Jurkat, Clone E6-1 (cell line): ENCODE data around the gene NKX3-2. TPM values are rescaled to one million over a fixed set of nuclear protein-coding genes. Genes with fewer than 3 reads are reported as not detected.
A peak's percentile ranks its signal among the peaks of the same experiment; 100 is the strongest.
"Not testable (repeated sequence)": the region's sequence is repeated elsewhere in the genome, so short reads cannot be mapped to it uniquely, and the experiment has no call there.

Experiments
- DNase-seq: peaks from one replicate; pipeline ENCODE4 v3.0.0-alpha.2; 2011; ENCODE audit warnings: low read depth, low spot score
- H3K4me3 ChIP-seq: 2 replicates; pipeline ENCODE4 v1.5.1; 2011; ENCODE audit warnings: mild to moderate bottlenecking, low read length, control low read depth, moderate library complexity
- polyA plus RNA-seq: library from polyadenylated mRNA; unstranded; fragments of >200 nt; gene quantifications from one replicate; pipeline ENCODE4 v1.2.1, GENCODE V29; 2012; ENCODE audit warnings: missing spikeins; ENCODE audit not compliant: insufficient read length, insufficient read depth

The NKX3-2 gene
- 1.2 TPM for polyA plus RNA-seq

DNA sequence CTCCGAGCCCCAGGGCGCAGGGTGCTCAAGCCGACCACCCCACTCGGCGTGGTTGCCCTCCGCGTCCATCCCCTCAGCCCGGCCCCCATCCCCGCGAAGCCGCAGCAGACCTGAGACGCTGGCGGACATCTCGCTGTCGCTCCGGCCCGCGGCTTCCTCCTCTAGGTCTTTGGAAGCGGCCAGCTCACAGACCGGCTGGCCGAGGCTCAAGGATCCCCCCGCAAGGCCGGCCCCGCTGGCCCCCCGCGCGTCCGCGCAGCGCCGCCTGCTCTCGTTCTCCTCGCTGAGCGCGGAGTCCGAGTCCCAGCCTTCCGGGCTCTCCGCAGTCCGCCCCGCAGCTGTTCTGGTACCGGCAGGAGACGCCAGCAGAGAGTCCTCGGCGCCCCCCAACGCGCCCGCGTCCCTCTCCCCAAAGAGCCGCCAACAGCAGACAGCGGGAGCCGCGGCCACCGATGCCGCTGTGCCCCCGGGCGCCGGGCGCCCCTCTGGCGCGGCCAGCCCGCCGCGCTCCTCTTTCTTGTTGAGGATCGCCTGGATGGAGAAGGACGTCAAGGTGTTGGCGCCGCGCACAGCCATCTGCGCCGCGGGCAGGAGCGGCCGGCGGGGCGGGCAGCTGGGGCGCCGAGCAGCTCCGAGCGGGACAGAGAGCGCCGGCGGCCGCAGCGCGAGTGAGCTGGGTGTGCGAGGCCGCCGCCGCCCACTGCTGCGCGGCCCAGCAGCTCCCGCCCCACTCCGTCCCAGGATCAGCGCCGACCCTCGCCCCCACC, at the start of gene NKX3-2:
TSS of gene NKX3-2 (minus strand) at position 670 of the 767 bp plus-strand sequence. CDS start at position 576, 94 bp downstream.
- DNase-seq = no peak
- H3K4me3 ChIP-seq = peak within 1 kb of the TSS; percentile 60

GRCh38 chr4:13592220-13592619, 47.9 kb upstream of the NKX3-2 start:
- no peak for DNase-seq
- H3K4me3 ChIP-seq = no peak overlapping the region

- no peak for DNase-seq
These were observed 46.5 kb upstream of the NKX3-2 start for GRCh38 chr4:13590766-13591165.

GRCh38 chr4:13588954-13589353, 44.6 kb upstream of the NKX3-2 start:
- no peak overlapping the region for H3K4me3 ChIP-seq
- no peak for DNase-seq

More at GRCh38 chr4:13590766-13591165, 46.5 kb upstream of the NKX3-2 start:
- no peak overlapping the region for H3K4me3 ChIP-seq

DNA sequence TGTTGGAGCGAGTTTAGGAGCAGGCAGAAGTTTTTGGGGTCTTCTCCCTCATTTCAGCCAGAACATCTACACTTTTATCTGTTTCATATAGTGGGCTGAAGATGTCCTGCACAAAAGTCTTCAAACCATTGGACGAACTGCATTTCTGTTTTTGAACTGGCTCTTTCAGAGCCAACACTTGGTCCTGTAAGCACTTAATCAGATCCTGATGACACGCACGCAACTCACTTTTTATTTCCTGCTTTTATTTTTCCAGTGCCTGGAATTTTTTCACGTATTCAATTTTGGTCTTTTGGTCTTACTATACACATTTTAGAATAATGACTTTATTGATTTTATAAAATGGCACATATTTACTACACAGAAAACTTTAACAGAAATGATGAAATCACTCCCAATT, 40.2 kb upstream of the NKX3-2 start:
- no peak for DNase-seq
- no peak overlapping the region for H3K4me3 ChIP-seq

- DNase-seq = no peak
- no peak overlapping the region for H3K4me3 ChIP-seq
These were observed 35.7 kb upstream of the NKX3-2 start for GRCh38 chr4:13580036-13580435.

GRCh38 chr4:13577660-13578059, 33.4 kb upstream of the NKX3-2 start:
- H3K4me3 ChIP-seq = no peak overlapping the region
- DNase-seq = no peak

GRCh38 chr4:13570916-13571315, 26.6 kb upstream of the NKX3-2 start:
- H3K4me3 ChIP-seq = no peak overlapping the region
- DNase-seq = no peak

DNA sequence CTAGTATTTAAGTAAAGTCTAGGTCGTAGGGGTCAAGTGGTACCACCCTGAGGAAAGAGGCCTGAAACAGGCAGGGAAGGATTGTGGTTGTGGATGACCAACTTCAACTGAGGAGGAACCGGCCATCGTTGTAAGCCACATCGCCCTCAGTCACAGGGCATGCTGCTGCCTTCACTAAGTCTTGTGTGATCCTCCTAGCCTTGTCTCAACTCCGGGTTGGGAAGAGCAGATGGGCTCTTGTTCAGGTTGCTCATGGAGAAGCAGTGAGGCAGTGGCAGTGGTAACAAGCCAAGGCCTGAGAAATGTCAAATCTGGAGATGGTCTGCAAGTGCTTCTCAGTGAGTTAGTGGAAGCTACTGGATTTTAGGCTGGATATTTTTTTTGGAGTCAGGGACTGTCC, 22.8 kb upstream of the NKX3-2 start:
- DNase-seq = no peak
- H3K4me3 ChIP-seq = no peak overlapping the region

DNA sequence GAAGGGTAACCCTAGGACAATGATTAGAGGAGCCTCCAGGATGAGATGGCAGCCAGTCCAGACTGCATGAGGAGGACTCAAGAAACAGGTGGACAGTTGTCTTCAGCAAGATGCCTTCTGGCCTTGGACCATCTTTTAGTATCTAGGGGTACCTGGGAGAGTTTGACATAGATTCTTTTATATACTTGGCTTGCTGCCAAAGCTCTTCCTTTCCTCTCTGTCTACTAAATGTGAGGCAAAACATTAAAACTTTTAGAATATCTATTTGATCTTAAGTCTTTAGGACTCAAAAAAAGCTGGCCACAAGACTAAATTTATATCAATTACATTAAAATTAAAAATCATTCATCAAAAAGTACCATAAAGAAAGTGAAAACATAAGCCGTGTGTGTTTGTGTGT, 18.6 kb upstream of the NKX3-2 start:
- no peak for DNase-seq
- no peak overlapping the region for H3K4me3 ChIP-seq

DNA sequence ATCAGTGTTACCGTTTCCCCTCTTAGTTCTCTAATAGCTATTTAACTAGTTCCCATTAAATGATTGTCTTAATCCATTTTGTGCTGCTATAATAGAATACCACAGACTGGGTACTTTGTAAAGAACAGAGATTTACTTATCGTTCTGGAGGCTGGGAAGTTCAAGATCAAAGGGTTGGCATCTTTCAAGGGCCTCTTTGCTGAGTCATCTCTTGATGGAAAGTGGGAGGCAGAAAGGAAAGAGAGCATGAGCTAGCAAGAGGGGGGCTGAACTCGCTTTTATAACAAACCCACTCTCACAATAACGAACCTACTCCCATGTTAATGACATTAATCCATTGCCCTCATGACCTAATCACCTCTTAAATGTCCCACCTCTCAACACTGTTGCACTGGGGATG, 17.4 kb upstream of the NKX3-2 start:
- no peak for DNase-seq
- no peak overlapping the region for H3K4me3 ChIP-seq

- H3K4me3 ChIP-seq = not testable (repeated sequence)
These were observed 15.8 kb upstream of the NKX3-2 start for GRCh38 chr4:13560111-13560510.

GRCh38 chr4:13559413-13559812, 15.1 kb upstream of the NKX3-2 start:
- H3K4me3 ChIP-seq = no peak overlapping the region
- DNase-seq = no peak

More at GRCh38 chr4:13560111-13560510, 15.8 kb upstream of the NKX3-2 start:
- not testable (repeated sequence) for DNase-seq

GRCh38 chr4:13558881-13559280, 14.6 kb upstream of the NKX3-2 start:
- H3K4me3 ChIP-seq = no peak overlapping the region

GRCh38 chr4:13555325-13555724, 11.0 kb upstream of the NKX3-2 start:
- H3K4me3 ChIP-seq = no peak overlapping the region
- DNase-seq = no peak

More at GRCh38 chr4:13558881-13559280, 14.6 kb upstream of the NKX3-2 start:
- no peak for DNase-seq

GRCh38 chr4:13553081-13553480, 8.8 kb upstream of the NKX3-2 start:
- no peak overlapping the region for H3K4me3 ChIP-seq
- no peak for DNase-seq

DNA sequence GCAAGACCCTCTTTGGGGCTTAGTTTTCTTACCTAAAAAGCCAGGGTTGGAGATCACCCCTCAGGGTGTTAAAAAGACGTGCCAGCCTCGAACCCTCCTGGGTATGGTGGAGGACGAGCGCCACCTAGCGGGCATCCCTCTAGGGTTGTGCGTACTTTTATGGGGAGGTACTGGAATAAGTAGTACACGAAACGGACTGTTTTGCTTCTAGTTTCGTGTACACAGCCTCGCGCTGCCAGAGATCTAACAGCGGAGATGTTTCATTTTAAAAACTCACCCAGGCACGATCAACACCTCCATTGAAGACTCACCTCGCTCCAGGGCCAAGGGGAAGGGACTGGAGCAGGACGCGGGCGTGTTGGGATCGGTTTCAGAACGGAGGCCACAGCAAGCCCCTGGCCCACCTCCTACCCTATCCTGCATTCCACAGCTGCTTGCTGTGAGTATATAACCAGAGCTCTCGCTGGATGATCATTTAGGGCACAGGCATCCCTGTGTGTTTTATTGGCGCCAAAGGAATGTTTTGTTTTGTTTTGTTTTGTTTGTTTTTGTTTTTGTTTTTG, 4.8 kb upstream of the NKX3-2 start:
- peak overlapping the region; percentile 28 for H3K4me3 ChIP-seq
- DNase-seq = peak; percentile 88

- no peak for DNase-seq
- H3K4me3 ChIP-seq = peak overlapping the region; percentile 55
These were observed 4.0 kb upstream of the NKX3-2 start for GRCh38 chr4:13548059-13548983.

DNA sequence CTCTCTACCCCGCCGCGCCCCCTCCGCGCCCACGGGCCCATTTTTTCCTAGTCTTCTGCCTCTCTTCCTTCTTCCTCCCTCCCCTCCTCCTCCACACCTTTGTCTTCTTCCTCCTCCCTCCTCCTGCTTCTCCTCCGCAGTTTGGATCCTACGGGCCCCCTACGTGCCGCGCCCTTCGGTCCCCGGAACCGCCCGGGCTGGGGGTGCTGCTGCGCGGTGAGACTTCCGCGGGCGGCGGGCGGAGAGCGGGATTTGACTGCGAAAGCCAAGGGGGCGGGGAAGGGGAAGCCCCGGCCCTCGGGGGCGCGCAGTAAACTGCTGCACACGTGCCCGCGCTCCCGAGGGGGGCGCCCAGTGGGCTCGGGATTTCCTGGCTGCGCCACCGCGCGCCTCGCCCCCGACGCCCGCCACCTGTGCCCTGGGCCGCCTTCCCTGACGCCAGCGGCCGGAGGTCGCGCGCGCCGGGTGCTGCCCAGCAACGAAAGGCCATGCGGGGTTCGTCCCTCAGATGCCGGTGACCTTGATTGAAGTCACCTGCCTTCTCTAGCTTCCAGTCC, 3.3 kb upstream of the NKX3-2 start:
- peak; percentile 71 for DNase-seq
- H3K4me3 ChIP-seq = peak overlapping the region; percentile 55
